ENCODE results near the gene SRRD.

SRRD gene

DNA sequence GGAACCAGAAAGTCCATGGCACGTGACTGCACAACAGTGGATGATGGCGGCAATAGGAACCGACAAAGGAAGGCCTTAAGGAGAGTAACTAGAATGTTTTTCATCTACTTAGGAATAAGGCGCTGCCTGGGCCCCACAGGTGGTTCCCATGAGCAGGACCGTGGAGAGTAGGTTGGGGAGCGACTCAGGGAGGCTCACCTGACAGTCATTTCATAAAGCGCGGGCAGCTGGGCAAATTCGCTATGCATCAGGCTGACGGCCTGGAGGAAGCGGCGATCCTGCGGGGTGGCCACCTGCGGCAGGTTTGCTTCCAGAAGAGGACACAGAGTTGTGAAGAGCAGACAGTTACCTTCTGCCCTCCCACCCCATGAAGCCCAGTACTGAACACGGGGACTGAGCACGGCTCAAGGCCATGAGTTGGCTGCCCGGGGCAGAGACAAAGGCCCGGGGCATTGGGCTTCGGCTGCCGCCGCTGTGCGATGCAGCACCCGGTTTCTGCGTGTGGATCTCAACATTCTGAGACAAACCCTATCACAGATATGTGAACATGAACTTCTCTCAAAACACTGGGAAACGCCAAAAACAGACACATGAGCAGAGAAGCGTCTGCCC is 25.9 kb upstream of the SRRD start:
- no peak overlapping the region for H3K4me3 ChIP-seq (ENCODE audit: control insufficient read depth, low read depth, low read length)
- TF ChIP-seq, protein P1, sequence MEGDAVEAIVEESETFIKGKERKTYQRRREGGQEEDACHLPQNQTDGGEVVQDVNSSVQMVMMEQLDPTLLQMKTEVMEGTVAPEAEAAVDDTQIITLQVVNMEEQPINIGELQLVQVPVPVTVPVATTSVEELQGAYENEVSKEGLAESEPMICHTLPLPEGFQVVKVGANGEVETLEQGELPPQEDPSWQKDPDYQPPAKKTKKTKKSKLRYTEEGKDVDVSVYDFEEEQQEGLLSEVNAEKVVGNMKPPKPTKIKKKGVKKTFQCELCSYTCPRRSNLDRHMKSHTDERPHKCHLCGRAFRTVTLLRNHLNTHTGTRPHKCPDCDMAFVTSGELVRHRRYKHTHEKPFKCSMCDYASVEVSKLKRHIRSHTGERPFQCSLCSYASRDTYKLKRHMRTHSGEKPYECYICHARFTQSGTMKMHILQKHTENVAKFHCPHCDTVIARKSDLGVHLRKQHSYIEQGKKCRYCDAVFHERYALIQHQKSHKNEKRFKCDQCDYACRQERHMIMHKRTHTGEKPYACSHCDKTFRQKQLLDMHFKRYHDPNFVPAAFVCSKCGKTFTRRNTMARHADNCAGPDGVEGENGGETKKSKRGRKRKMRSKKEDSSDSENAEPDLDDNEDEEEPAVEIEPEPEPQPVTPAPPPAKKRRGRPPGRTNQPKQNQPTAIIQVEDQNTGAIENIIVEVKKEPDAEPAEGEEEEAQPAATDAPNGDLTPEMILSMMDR (conservative IDR thresholded peaks at IDR 0.05; ENCODE audit: control insufficient read depth, insufficient read depth, low read depth, low read length): no peak
- no peak for DNase-seq (ENCODE audit: low read depth)

DNA sequence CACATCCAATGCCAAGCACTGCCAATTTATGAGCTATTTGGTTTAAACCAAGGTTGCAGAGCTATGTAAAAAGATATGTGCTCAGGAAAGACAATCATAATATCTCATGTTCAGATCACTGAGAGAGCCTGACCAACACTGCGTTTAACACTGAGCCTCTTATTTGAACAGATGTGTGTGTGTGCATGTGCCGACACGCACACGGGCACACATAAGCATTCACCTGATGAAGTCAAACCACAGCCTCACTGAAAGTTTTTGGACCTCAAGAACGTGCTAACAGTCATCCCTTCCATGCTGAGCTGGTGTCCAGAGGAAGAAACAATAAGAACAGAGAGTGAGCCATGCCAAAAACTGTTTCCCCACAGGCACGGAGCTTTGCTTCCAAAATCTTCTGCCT is 23.5 kb upstream of the SRRD start:
- no peak for DNase-seq (ENCODE audit: low read depth)
- H3K4me3 ChIP-seq (ENCODE audit: control insufficient read depth, low read depth, low read length): no peak overlapping the region
- TF ChIP-seq, protein P1 (conservative IDR thresholded peaks at IDR 0.05; ENCODE audit: control insufficient read depth, insufficient read depth, low read depth, low read length): no peak

DNA sequence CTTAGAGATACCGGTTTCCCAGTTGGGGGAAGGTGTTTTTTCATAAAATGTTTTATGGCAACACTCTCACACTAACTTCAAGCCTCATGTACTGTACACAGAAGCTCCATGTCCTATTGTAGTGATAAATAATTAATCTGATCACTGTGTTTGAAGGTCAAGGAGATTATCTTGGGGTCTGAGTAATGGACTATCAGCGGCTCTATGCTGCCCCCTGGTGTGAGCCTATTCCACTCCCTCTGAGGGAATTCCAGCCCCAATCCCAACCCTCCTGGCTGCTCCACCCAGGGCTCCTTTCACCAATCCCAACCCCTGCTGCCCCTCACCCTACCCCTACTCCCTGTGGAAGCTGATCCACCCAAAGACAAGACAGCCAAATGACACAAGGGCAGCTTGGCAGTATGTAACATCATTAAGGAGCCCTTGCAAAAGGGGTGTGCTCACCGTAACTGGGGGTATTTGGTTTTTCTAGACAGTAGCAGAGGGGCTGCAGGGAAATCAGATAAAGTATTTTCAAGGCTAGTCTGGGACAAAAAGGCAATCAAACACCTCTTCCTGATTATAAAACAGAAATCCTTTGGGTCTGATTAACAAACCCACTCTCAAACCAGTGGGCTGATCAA is 22.4 kb upstream of the SRRD start:
- TF ChIP-seq, protein P1 (conservative IDR thresholded peaks at IDR 0.05; ENCODE audit: control insufficient read depth, insufficient read depth, low read depth, low read length): peak; percentile 86
- no peak overlapping the region for H3K4me3 ChIP-seq (ENCODE audit: control insufficient read depth, low read depth, low read length)
- DNase-seq (ENCODE audit: low read depth): peak; percentile 50

DNA sequence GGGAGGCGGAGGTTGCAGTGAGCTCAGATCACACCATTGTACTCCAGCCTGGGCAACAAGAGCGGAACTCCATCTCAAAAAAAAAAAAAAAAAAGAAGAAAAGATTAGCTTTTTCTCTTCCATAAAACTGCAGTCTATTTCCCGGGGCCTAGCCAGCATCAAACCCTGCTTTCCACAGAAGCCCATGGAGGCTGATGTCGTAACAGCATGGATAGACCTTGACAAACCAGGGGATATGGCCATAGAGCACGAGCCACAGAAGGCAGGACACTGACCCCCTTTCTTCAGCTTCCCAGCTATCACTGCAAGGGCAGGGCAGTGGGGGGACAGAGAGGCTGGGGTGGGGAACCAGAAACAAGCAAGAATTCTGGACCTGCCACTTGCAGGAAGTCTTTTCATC is 21.6 kb upstream of the SRRD start:
- TF ChIP-seq, protein P1 (conservative IDR thresholded peaks at IDR 0.05; ENCODE audit: control insufficient read depth, insufficient read depth, low read depth, low read length): no peak
- DNase-seq (ENCODE audit: low read depth): no peak
- H3K4me3 ChIP-seq (ENCODE audit: control insufficient read depth, low read depth, low read length): no peak overlapping the region

DNA sequence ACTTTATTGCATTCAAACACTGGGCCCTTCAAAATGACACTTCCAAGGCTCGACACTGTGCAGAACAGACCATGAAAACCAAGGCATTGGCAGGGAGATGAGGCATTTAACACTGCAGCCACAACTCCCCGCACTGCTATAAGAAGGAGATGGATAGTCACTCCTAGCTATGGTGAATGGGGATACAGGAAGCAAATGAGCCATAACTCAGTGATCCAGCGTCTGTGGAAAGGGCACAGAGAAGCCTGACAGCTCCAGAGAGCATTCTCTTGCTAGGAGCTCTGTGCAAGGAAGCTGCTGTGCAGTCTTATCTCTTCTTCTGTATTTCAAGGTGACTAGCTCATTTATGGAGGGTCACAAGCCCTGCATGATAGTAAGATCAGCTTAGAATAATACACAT is 21.0 kb upstream of the SRRD start:
- TF ChIP-seq, protein P1 (conservative IDR thresholded peaks at IDR 0.05; ENCODE audit: control insufficient read depth, insufficient read depth, low read depth, low read length): no peak
- no peak for DNase-seq (ENCODE audit: low read depth)
- H3K4me3 ChIP-seq (ENCODE audit: control insufficient read depth, low read depth, low read length): no peak overlapping the region

DNA sequence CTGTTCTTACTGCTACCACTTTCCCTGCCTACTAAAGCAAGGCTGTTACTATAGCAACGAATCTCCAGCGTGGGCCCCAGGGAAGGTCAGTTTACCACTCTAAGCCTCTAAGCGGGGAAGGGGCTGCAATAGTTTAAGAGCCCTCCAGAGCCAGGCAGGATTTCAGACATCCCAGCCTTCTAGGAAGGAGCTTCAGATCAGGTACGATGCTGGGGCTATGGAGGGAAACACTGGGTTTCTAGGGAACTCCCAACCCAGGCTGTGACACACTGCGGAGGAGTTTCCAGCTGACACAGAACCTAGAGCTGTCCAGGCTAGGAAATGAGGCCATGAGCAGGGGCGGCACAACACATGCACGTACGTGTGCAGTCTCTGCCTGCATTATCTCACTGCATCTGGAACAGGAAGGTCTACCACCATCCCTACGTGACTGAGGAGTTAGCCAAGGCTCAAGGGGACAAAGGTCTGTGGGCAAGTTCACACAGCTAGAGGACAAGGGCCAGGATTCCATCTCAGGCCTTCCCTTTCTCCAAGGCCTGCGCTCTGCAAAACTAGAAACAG is 20.5 kb upstream of the SRRD start:
- no peak overlapping the region for H3K4me3 ChIP-seq (ENCODE audit: control insufficient read depth, low read depth, low read length)
- TF ChIP-seq, protein P1 (conservative IDR thresholded peaks at IDR 0.05; ENCODE audit: control insufficient read depth, insufficient read depth, low read depth, low read length): no peak
- peak; percentile 34 for DNase-seq (ENCODE audit: low read depth)
